ENCODE results near the gene DNAAF8.
A peak's percentile ranks its signal among the peaks of the same experiment; 100 is the strongest.

The DNAAF8 gene

DNA sequence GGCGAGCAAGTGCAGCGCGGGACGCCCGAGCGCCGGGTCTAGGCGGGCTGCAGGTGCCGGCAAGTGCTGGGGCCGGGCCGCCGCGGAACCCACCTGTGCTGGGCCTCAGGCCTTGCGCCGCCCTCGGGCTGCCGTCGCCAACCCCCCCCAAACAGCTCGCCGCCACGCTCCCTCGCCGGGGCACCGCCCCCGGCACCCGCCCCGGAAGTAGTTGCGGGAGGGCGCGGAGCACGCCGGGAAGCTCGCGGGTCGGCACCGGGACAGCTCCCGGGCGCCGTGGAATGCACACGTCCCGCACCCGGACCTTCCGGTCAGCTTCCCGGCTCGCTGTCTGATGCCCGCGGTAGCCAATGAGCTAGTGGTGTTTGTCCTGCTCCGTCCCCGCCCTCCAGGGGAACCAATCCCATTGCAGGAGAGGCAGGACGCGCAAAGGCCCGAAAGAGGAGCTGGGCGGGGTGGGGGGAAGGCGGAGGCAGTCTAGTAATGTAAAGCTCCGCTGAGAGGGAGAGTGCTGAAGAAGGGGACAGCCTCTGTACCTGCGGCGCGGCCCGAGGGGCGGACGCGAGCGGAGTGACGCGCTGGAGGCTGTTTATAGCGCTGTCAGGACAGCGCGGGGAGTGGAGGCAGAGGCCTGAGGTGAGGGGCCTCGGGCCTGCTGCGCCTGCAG lies at the start of gene DNAAF8, which contains the start of gene ANKS3:
Gene DNAAF8, plus strand, starts transcription at position 475 of the 667 bp plus-strand sequence. CDS start 1,978 bp downstream, outside the sequence.
Gene ANKS3, minus strand, starts transcription at position 209 of the 667 bp plus-strand sequence. CDS start 4,122 bp downstream, outside the sequence.
- DNase-seq = peak; percentile 93 to 95

DNA sequence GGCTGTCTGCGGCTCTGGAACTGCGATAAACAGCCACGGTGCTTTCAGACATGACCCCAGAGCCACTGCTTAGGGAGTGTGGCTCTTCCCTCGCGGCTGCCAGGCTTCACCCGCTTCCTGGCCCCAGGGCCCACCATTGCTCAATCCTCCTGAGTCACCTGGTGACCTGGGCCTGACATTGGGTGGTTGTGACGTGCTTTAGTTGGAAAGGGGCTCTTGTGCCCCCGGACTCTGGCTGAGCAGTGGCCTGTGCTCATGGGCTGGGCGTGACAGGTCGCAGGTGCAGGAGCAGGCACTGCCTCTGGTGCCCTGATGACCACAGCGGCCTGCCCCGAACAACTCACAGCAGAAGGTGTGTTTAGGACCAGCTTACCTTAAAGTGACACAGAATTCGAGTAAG lies 49.6 kb upstream of the DNAAF8 start:
- no peak for DNase-seq

DNA sequence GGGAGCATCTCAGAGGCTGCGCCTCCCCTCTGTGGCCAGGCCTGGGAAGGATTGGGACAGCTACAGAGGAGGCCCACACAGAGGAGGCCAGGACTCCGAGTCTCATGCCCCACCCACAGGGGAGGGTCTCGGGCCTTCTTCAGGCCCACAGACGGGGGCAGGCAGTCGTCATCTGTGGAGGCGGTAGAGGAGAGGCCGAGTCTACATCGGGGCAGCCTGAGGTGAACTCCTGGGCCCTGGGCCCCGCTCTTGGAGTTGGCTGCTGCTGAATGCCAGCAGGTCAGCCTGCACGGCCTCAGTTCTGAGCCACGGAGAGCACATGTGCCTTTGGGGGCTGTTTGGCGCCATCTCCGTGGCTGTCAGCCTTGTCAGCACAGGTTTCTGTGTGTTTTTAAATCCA lies 49.0 kb upstream of the DNAAF8 start:
- no peak for DNase-seq

DNA sequence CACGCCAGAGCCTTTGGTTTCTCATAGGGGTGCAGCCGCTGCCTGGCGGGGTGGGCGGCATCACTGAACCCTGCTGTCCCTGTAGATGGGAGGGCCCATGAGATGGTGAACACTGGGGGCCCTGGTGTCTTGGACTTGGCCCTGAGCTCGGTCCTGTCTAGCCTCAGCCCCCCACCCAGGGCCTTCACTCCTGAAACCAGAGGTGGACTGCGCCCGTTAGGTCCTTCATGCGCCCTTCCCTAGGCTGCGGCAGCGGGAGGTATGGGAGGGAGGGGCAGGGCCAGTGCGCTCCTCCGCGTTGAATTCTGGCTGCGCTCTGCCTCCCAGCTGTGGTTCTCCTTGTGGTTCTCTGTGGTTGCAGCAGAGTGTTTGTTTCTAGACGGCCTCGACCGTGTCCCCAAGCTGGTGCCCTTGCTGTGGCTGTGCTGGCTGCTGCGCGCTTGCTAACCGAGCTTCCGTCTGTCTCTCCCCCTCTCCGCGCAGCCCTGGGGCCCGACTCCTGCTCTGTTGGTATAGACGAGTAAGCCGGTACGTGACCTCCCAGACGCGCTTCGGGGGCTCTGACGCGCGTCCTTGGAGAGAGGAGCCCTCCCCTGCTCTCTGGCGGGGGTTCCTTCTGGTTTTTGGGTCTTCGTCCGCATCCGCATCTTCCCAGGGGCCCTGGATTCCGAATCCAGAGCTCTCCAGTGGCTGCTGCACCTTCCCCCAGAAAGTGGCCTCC lies 48.4 kb upstream of the DNAAF8 start:
- no peak for DNase-seq

DNA sequence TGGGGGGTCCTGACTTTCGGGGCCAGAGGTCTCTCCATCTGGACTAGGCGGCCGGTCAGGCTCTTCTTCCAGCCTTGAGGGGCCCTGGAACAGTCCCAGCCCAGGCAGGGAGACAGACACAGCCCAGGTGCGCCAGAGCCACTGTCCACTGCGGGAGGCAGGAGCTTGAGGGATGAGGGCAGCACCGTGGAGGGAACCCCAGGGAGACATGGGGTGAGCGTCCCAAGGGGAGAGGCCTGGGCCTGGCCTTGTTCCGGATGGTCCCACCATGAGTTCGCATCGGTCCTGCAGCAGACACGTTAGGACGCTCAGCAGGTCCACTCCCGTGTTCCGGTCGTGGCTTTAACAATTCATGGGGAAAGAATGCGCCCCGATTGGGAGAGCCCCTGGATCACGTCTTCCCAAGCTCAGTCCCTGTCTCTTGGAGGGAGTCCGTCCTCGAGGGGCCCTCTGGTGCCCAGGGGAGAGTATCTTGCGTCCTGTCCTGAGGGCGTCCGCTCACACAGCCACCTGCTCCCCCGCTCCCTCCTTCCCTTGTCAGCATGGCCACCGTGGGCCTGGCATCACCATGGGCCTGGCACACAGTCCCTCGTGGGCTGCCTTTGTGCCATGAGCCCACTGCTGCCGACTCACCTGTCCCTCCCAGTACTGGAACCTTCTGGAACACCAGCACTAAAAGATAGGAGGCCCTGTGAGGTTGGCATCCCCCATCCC lies 47.7 kb upstream of the DNAAF8 start:
- no peak for DNase-seq

DNA sequence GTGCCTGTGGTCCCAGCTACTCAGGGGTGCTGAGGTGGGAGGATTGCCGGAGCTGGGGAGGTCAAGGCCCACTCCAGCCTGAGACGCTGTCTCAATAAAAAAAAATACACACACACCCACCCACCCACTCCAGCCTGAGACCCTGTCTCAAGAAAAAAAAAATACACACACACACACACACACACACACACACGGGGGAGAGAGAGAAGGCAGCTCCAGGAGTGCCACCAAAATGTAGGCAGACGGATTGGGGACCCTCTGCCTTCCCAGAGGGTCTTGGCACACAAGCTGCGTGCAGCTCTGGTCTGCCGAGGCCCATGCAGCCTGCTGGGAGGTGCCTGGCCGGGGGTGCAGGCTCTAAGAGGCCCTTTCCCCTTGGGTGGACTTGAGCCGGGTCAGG lies 46.9 kb upstream of the DNAAF8 start:
- no peak for DNase-seq

DNA sequence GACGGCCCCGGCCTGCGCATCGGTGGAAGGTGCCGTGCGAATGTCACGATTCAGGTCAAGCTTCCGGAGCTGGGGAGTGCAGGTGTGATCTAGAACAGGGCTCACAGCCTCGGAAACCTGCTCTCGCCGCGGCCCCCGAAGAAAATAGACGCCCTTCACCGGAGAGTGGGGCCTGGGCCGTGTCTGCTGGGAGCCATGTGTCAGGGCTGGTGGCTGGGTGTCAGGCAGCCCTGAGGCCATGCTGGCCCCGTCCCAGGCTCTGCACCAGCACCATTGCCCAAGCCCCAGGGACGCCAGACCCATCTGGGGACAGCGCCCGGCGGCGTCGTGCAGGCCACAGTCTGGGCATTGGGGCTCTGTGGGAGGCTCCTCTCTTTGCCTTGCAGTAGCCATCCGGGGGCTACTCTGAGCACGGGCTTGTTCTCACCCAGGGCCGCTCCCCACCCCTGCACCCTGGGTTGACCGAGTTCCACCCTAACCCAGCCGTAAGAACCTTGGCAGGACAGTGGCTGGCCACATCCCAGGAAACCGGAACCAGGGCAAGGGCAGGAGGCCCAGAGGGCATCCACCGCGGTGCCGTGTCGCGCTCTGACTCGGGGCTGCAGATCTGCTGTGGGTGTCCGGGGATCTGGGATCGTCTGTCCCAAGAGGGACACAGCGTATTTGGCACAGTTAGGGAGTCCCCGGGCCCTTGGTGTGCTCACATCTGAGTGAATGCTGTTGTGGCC lies 46.2 kb upstream of the DNAAF8 start:
- no peak for DNase-seq

DNA sequence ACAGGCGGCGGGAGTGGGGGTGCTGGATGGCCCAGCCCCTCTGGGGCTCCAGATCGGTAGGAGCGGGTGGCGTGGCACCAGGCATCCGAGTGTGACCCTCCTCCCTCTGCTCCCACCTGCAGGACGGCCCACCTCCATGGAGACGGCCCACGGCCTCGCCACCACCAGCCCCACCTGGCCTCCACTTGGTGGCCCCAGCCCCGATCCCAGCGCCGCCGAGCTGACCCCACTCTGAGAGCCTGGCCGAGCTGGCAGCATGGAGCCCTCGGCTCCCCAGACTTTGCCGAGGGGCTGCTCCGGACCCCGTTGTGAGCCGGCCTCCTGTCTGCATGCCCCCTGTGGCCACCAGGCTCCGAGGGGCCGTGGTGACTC lies 45.7 kb upstream of the DNAAF8 start:
- no peak for DNase-seq

DNA sequence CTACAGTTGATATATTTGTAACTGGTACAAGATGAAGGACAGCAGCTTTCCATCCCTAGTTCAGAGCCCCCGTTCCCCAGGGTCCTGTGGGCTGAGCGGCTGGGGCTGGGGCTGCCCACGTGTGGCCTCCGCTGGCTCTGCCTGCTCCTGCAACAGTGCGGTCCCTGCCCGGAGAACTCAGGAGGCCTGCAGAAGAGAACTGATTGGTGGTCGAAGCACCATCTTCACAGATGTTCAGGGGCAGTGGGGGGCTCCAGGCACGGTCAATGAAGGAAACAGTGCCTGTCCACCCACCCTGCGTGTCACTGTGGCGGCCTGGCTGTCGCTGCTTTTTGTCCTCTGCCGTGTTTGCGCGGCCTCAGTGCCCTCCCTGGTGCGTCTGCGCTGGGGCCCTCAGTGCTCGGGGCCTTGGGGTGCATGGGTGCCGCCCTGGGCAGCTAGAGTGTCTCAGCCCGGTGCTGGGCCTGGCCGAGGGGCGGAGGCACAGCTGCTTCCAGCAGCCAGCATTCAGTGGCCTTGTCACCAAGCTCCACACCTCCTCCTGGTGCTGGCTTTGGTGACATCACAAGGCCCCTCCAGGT lies 45.2 kb upstream of the DNAAF8 start:
- DNase-seq = no peak

DNA sequence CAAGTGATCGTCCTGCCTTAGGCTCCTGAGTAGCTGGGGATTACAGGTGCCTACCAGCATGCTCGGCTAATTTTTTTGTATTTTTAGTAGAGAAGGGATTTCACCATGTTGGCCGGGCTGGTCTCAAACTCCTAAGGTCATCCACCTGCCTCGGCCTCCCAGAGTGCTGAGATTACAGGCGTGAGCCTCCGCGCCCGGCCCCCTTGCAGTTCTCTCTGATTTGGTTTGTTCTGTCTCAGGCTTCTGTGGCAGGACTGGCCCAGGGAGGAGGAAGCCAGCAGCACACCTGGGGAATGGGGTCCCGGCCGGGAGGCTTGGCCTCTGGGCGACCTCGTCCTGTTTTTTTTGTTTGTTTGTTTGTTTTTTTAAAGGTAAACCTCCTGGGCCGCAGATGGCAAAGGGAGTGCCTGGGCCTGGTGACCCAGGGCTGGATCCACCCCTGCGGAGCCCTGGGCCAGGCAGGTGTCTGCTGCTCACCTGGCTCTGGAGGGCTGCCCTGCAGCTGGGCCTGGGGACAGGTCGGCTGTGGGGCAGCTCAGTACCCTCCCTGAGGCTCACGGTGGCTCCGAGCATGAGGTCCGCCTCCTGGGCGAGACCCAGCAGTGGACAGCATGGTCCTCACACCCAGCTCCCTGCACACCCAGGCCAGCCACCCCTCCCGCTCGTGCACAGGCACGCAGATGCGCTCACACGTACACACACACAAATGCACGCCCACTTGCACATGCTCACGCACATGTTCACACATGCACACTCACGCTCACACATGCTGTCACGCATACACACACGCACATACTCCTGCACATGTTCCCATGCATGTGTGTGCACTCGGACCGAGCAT lies 44.3 kb upstream of the DNAAF8 start:
- DNase-seq = no peak

DNA sequence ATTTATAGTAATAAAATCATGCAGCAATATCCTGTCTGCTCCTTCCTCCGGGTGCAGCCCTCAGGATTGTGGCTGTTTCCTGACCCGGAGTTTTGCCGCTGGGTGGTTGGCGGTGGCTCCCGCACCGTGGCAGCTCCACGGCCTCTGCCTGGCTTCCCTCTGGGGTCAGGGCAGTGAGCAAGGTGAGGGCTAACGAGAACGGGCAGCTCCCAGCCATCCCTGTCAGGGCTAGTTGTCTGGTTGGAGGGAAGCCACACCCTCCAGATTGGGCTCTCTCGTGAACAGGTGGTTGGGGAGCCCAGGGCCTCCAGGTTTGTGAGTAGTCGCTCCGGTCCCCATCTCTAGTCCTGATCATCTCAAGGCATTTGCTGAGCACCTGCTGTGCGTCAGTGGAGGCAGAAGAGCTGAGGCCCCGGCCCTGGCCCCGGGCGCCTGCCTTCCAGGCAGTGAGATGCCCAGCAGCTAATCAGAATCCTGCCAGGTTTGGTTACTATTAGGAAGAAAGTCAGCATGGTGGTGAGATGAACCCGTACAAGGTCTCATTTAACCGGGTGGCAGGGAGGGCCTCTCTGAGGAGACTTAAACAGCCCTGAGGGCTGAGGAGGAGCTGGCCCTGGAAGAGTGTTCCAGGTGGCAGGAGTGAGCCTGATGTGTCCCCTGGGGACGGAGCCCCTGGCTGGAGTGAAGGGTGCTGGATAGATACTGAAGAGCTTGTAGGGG lies 43.2 kb upstream of the DNAAF8 start:
- DNase-seq = no peak

DNA sequence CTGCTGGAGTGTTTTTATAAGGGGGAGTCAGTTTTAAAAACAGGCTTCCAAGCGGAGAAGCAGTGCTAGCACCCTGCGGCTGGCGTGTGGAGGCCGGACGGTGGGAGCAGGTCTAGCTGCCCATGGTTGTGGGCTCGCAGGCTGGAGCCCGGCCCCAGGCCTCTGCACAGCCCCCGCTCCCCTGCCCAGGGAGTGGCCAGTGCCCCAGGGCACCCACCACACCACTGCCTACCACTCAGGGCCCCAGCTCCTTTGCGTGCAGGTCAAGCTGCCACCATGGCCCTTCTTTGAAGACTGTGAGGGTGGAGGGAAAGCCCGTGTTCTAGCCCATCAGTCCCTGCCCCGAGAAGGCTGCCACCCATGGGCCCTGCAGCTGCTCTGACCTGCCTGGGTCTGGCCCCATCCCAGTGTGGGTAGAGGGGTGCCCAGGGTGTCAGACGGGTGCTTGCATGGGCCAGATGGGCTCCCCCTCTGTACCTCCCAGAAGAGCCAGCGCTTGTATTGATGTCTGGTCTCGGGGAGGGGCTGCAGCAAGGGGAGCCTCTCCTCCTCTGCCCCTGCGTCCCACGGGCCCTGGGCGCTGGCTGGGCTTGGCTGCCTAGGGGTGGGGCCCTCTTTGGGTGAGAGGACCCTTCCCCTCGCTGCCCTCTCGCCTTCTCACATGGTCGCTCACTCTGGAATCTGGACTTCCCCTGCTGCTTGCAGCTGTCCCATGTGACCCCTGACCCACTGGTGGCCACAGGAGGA lies 42.5 kb upstream of the DNAAF8 start:
- DNase-seq = no peak

DNA sequence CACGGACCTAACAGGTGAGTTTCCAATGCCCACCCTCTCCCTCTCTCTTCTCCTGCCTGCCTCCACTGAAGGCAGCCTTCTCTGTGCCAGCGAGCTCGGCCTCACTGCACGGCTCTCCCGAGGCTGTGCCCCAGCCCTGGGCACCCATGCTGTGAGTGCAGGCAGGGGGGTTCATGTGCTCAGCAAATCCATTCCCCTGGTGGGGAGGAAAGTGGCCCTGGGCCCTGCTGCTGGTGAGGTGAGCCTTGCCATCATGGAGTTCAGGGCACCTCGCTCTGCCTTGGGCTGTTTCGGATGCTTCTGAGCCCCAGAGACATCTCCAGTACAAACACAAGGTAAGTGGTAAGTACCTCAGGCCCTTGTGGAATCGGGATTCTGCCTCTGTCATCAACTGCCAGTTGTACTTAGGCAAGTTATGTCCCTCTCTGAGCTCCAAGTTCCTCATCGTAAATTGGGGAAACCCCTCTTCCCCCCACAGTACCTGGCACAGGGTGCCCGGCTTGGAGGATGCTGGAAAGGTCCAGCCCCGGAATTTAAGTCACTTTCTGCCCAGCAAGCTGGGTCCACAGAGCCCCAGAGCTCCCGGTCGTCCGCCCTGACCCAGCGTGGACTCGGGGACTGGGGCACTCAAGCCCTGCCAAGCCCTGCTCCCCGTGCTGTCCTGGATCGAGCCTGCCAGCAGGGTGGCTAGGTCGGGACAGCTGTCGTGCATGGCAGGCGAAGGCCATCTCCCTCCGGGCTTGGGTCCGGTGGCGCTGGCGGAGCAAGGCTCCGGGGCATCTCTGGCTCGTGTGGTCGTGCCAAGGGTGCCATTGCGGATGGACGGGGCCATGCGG lies 41.7 kb upstream of the DNAAF8 start:
- DNase-seq = no peak

DNA sequence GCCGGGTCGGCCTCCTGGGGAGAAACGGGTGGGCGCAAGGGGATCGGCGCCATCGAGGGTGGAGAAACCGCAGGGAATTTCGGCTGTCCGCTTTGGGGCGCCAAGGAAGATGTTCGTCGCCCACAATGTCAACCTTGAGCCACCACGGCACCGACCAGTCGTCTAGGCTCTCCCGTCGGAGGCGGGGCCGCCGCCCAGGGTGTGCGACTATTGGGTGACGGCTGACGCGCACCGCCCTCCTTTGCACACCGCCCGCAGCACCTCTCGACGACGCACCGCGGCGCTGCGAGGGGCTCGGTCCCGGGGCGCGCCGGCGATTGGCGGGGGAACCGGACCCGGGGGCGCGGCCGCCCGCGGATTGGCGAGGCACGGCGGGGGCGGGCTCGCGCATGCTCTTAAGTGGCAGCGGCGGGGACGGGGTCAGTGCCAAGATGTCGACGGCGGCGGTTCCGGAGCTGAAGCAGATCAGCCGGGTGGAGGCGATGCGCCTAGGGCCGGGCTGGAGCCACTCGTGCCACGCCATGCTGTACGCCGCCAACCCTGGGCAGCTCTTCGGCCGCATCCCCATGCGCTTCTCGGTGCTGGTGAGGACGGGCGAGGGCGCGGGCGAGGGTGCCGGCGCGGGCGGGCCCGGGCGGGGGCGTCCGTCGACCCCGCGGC lies 40.9 kb upstream of the DNAAF8 start, which contains the start of gene NUDT16L1:
Gene NUDT16L1, plus strand, starts transcription at position 267 of the 660 bp plus-strand sequence. Its CDS starts 165 bp downstream, at position 432.
- peak; percentile 91 to 98 for DNase-seq

DNA sequence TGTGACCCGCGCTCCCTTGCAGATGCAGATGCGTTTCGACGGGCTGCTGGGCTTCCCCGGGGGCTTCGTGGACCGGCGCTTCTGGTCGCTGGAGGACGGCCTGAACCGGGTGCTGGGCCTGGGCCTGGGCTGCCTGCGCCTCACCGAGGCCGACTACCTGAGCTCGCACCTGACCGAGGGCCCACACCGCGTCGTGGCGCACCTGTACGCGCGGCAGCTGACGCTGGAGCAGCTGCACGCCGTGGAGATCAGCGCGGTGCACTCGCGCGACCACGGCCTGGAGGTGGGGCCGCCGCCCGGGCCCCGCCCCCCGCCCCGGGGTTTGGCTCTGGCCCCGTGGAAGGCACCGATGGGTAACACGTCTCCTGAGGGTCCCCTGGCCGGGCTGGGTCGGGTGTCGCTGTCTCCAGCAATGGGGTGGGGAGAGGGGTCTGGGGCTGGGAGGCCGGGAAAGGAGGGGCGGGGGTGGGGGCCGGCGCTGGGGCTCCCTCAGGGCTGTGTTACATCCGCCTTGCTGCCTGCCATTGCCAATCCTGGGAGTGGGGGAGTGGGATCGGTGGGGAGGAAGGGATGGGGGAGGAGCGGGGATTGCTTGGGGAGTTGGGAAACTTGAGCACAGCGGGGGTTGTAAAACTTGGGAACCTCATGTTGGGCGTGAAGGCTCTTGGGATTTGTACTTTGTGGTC lies 40.2 kb upstream of the DNAAF8 start:
- no peak for DNase-seq

DNA sequence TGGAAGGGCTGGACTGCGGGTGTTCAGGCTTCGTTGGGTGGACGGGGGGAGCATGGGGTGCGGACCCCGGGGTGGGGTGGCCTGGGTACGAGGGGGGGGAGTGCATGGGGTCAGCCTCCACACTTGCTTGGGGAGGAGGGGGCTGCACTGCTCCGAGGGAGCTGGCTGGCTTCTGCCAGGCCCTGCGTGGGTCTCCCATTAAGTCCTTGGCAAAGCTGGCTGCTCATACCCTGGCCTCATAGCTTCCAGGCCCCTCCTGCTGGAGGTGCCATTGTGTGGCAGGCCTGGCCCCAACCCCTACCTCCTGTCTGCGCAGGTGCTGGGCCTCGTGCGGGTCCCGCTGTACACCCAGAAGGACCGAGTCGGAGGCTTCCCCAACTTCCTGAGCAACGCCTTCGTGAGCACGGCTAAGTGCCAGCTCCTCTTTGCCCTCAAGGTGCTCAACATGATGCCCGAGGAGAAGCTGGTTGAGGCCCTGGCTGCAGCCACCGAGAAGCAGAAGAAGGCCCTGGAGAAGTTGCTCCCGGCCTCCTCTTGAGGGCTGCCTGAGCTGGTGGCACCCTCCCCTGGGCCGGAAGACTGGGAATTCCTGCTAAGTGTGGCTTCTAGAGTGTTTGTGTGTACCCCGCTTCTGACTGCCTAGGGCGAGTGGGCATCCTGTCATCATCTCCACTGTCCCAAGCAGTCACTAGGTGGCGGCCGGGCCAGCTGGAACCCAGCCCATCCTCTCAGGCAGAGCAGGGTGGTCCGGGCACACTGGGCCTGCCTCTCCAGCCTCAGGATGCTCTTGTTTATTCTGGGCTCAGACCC lies 39.5 kb upstream of the DNAAF8 start:
- DNase-seq = no peak
